HUES6 (cell line): ENCODE data around the gene NDUFS4.
"Not testable (repeated sequence)": the region's sequence is repeated elsewhere in the genome, so short reads cannot be mapped to it uniquely, and the experiment has no call there.

Experiments used
- H3K27ac ChIP-seq: 2 replicates; pipeline ENCODE4 v1.7.0; 2013; ENCODE audit warnings: low read depth, mild to moderate bottlenecking, low read length, inconsistent platforms
- H3K27me3 ChIP-seq: 2 replicates; pipeline ENCODE4 v1.6.1; 2013; ENCODE audit warnings: low read length; ENCODE audit not compliant: control insufficient read depth, insufficient read depth
- H3K36me3 ChIP-seq: 2 replicates; pipeline ENCODE4 v1.6.1; 2013; ENCODE audit warnings: low read length; ENCODE audit not compliant: control insufficient read depth, insufficient read depth
- H3K4me1 ChIP-seq: 2 replicates; pipeline ENCODE4 v1.6.1; 2013; ENCODE audit warnings: low read length; ENCODE audit not compliant: control insufficient read depth, insufficient read depth
- H3K4me3 ChIP-seq: 2 replicates; pipeline ENCODE4 v1.5.1; 2013; ENCODE audit warnings: low read depth, low read length
- H3K9ac ChIP-seq: one replicate; pipeline ENCODE4 v1.6.1; 2013; ENCODE audit warnings: mild to moderate bottlenecking, low read length
- H3K9me3 ChIP-seq: 2 replicates; pipeline ENCODE4 v1.6.1; 2013; ENCODE audit warnings: low read depth, low read length; ENCODE audit not compliant: control insufficient read depth, insufficient read depth

NDUFS4 gene

DNA sequence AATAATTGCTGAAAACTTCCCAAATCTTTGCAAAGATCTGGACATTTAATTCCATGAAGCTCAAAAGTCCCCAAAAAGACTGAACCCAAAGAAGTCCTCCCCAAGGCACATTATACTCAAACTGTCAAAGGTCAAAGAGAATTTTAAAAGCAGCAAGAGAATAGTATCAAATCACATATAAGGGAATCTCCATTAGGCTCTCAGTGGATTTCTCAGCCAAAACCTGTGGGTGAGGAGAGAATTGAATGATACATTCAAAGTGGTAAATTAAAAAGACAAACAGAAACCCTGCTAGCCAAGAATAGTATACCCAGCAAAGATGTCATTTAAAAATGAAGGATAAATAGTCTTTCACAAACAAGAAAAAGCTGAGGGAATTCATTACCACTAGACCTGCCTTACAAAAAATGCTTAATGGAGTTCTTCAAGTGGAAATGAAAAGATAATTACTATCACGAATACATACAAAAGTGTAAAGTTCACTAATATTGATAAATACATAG, 134.1 kb downstream of the NDUFS4 start:
- Histone ChIP-seq H3K9me3 (peaks cover 42% of the 10 kb centered on the region), H3K27ac (no peak overlapping the region), H3K27me3 (no peaks in the 10 kb centered on the region), H3K9ac (no peak overlapping the region), H3K36me3 (no peaks in the 10 kb centered on the region), H3K4me3 (no peak overlapping the region), H3K4me1 (no peaks in the 10 kb centered on the region)

DNA sequence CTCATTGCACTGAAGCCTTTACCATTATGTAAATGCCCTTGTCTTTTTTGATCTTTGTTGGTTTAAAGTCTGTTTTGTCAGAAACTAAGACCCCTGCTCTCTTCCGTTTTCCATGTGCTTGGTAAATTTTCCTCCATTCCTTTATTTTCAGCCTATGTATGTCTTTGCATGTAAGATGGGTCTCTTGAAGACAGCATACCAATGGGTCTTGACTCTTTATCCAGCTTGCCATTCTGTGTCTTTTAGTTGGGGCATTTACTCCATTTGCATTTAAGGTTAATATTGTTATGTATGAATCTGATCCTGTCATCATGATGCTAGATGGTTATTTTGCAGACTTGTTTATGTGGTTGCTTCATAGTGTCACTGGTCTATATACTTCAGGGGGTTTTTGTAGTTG, 150.0 kb downstream of the NDUFS4 start:
- H3K27me3 ChIP-seq, H3K4me1 ChIP-seq, H3K27ac ChIP-seq, H3K9ac ChIP-seq, H3K4me3 ChIP-seq, H3K36me3 ChIP-seq: not testable (repeated sequence)
- H3K9me3 ChIP-seq = peaks cover 41% of the 10 kb centered on the region

DNA sequence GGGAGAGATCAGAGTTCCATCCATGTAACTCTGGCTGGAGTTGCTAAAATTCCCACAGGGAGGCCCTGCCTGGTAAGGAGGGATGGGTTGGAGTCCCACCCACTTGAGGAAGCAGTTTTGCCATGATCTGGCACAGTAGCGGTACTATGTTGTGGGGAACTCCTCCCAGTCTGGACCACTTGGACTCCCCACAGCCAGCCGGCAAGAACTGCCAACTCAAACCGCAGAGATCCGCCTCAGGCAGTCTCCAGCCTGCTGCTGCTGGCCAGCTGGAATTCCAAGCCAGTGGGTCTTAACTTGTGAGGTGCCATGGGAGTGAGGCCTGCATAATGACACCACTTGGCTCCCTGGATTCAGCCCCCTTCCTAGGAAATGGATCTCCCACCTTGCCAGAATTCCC, 151.9 kb downstream of the NDUFS4 start:
- no peaks in the 10 kb centered on the region for H3K36me3 ChIP-seq
- peaks cover 23% of the 10 kb centered on the region for H3K9me3 ChIP-seq
- no peaks in the 10 kb centered on the region for H3K27me3 ChIP-seq
- H3K27ac ChIP-seq = no peak overlapping the region
- H3K9ac ChIP-seq = no peak overlapping the region
- no peak overlapping the region for H3K4me3 ChIP-seq
- H3K4me1 ChIP-seq = no peaks in the 10 kb centered on the region

DNA sequence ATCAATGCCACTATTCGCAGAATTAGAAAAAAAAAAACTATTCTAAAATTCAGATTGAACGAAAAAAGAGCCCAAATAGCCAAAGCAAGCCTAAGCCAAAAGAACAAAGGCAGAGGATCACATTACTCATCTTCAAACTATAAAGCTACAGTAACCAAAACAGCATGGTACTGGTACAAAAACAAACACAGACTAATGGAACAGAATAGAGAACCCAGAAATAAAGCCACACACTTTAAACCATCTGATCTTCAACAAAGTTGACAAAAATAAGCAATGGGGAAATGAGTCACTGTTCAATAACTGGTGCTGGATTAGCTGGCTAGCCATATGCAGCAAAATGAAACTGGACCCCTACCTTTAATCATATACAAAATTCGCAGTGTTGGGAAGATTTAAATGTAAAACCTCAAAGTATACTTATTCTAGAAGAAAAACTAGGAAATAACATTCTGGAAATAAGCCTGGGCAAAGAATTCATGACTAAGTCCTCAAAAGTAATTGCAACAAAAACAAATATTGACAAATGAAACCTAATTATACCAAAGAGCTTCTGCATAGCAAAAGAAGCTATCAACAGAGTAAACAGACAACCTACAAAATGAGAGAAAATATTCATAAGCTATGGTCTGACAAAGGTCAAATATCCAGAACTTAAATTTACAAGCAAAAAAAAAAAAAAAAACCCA, 153.7 kb downstream of the NDUFS4 start:
- H3K4me1 ChIP-seq = no peaks in the 10 kb centered on the region
- no peaks in the 10 kb centered on the region for H3K36me3 ChIP-seq
- no peak overlapping the region for H3K4me3 ChIP-seq
- no peaks in the 10 kb centered on the region for H3K27me3 ChIP-seq
- no peak overlapping the region for H3K27ac ChIP-seq
- H3K9me3 ChIP-seq = peaks cover 15% of the 10 kb centered on the region
- H3K9ac ChIP-seq = no peak overlapping the region

DNA sequence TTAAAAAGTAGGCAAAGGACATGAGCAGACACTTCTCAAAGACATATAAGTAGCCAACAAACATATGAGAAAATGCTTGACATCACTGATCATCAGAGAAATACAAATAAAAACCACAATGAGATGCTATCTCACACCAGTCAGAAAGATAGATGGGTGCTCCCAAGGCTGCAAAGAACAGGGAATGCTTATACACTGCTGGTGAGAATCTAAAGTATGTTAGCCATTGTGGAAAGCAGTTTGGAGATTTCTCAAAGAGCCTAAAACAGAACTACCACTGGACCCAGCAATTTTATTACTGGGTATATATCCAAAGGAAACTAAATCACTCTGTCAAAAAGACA, 154.2 kb downstream of the NDUFS4 start:
- Histone ChIP-seq H3K4me1 (no peaks in the 10 kb centered on the region), H3K36me3 (no peaks in the 10 kb centered on the region), H3K27me3 (no peaks in the 10 kb centered on the region), H3K9me3 (peaks cover 14% of the 10 kb centered on the region), H3K27ac (no peak overlapping the region), H3K9ac (no peak overlapping the region), H3K4me3 (no peak overlapping the region)

DNA sequence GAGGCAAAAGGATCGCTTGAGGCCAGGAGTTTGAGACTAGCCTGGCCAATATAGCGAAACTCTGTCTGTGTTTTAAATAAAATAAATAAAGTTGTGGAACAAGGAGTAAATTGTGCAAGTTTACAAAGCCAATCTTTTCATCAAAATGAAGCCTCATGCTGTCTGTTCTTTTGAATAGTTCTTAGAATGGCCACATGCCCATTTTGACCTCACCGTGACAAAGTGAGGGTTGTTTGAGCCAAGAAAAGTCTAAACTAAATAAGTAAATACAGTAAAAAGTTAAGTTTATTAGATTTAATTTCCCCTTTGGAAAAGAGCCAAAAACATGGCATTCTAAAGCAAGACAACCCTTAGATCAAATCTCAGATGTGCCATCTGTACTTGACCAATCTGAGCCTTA, 165.7 kb downstream of the NDUFS4 start:
- no peaks in the 10 kb centered on the region for H3K27me3 ChIP-seq
- no peak overlapping the region for H3K9ac ChIP-seq
- H3K36me3 ChIP-seq = no peaks in the 10 kb centered on the region
- no peaks in the 10 kb centered on the region for H3K4me1 ChIP-seq
- peaks cover 3% of the 10 kb centered on the region; the same call in 1 of the 2 replicates for H3K9me3 ChIP-seq
- H3K4me3 ChIP-seq = no peak overlapping the region
- H3K27ac ChIP-seq = no peak overlapping the region

DNA sequence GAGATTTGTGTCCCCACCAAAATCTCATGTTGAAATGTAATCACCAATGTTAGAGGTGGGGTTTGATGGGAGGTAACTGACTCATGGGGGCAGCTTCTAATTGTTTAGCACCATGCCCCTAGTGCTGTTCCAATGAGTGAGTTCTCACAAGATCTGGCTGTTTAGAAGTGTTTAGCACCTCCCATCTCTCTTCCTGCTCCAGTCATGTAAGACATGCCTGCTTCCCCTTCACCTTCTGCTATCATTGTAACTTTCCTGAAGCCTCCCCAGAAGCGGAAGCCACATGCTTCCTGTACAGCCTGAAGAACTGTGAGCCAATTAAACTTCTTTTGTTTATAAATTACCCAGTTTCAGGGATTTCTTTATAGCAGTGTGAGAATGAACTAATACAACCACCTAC, 170.5 kb downstream of the NDUFS4 start:
- no peak overlapping the region for H3K27ac ChIP-seq
- peaks cover 3% of the 10 kb centered on the region; the same call in 1 of the 2 replicates for H3K9me3 ChIP-seq
- no peak overlapping the region for H3K4me3 ChIP-seq
- H3K36me3 ChIP-seq = no peaks in the 10 kb centered on the region
- no peak overlapping the region for H3K9ac ChIP-seq
- H3K4me1 ChIP-seq = no peaks in the 10 kb centered on the region
- H3K27me3 ChIP-seq = no peaks in the 10 kb centered on the region
